Sigmoid colon (tissue), 7 donors: ENCODE measurements around the gene SGO2. TPM values are rescaled to one million over a fixed set of nuclear protein-coding genes. Genes with fewer than 3 reads are reported as not detected.
A peak's percentile ranks its signal among the peaks of the same experiment; 100 is the strongest.

Source experiments
- DNase-seq: peaks from one replicate; pipeline ENCODE4 v3.0.0-alpha.2; 2019
- H3K27ac ChIP-seq, 4 donors: fragments of 200-600 bp; sonication (generic); one replicate each; pipeline ENCODE4 v1.5.1; 2016 to 2019; ENCODE audit warnings: mild to moderate bottlenecking in 1 of 4
- H3K27me3 ChIP-seq, 3 donors: fragments of 200-600 bp; sonication (generic); one replicate each; pipeline ENCODE4 v1.5.1; 2019; ENCODE audit warnings: mild to moderate bottlenecking in 1 of 3
- H3K36me3 ChIP-seq, 4 donors: fragments of 200-600 bp; sonication (generic); one replicate each; pipeline ENCODE4 v1.5.1; 2016 to 2019
- H3K4me1 ChIP-seq, 4 donors: fragments of 200-600 bp; sonication (generic); one replicate each; pipeline ENCODE4 v1.5.1; 2017 to 2019
- H3K4me3 ChIP-seq, 4 donors: fragments of 200-600 bp; sonication (generic); one replicate each; pipeline ENCODE4 v1.5.1; 2017 to 2019; ENCODE audit warnings: mild to moderate bottlenecking in 2 of 4, moderate library complexity in 1 of 4
- H3K9me3 ChIP-seq, 4 donors: fragments of 200-600 bp in 3 of 4; sonication (generic) in 3 of 4; one replicate each; pipeline versions ENCODE4 v1.5.1 to v1.6.1; 2013 to 2019
- EP300 ChIP-seq, 4 donors: sonication (generic); formaldehyde crosslinking; IDR thresholded peaks; one replicate each; pipeline ENCODE4 v1.6.1; 2017; ENCODE audit warnings: antibody characterized with exemption in 4 of 4
- POLR2A ChIP-seq, 2 donors: fragments of 450-650 bp; IDR thresholded peaks; one replicate each; pipeline ENCODE4 v1.6.1; 2016; ENCODE audit warnings: antibody characterized with exemption in 2 of 2, mild to moderate bottlenecking in 2 of 2, moderate library complexity in 2 of 2
- POLR2AphosphoS5 ChIP-seq, 4 donors: sonication (generic); formaldehyde crosslinking; IDR thresholded peaks; one replicate each; pipeline ENCODE4 v1.6.1; 2017; ENCODE audit warnings: antibody characterized with exemption in 4 of 4
- WGBS, 2 donors: extraction: QIAGEN DNeasy Blood & Tissue Kit; methylation state at CpG; one replicate each; pipeline ENCODE4 v1.1.7; 2013; 5-methylcytosine and 5-hydroxymethylcytosine counted together
- intact Hi-C: fragments of 100-400 bp; cut with DNase I; formaldehyde crosslinking; loops from one replicate; pipeline ENCODE4 v1.15.1; 2023
- polyA plus RNA-seq, 3 donors: library from polyadenylated mRNA; stranded (reverse); fragments of 200-250 nt; gene quantifications; one replicate each; pipeline ENCODE4 v1.2.3, GENCODE V29; 2013
- total RNA-seq, 4 donors: library from RNA; depleted of rRNA; stranded (reverse); fragments of >200 nt; gene quantifications; one replicate each; pipeline ENCODE4 v1.1.0, GENCODE V29; 2016
- TF ChIP-seq, protein P1 (sequence below), 4 experiments: fragments of 450-650 bp in 3 of 4; fragments of 200-600 bp in 1 of 4; IDR thresholded peaks; one replicate each; pipeline ENCODE4 v1.5.1; 2016 to 2019; ENCODE audit warnings: antibody characterized with exemption in 4 of 4, mild to moderate bottlenecking in 3 of 4, moderate library complexity in 2 of 4
- donor health status: healthy with polysubstance abuse.
- donor health status: Bipolar disorder and iron deficiency.
- donor health status: healthy.

The SGO2 gene
- total and polyA plus RNA-seq, 7 donors = 0.60 to 5.0 (median 2.2) TPM

DNA sequence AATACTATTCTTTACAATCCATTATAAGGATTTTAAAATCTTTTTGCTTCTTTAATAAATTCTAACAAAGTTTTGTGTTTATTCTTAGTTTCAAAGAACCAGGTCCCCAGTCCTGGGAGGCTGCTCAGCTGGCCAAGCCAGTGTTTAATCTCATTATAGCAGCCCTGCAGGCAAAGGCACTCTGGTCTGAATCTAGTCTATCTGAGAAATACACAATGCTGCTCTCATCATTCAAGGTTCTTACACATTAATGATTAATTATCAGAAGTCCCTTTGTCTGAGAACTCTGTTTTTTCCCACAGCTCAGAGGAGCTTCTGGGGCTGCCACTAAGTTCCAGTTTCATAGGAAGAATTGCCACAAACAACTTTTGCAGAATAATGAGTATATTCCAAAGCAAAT lies 43.8 kb upstream of the SGO2 start:
- no peaks in the 10 kb centered on the region for H3K9me3 ChIP-seq
- H3K27ac ChIP-seq = no peak overlapping the region
- DNase-seq = no peak
- intact Hi-C loops = loop anchor here (5.0 kb wide), 1 partner anchor 175 kb away; the partner anchor contains the start of gene SPATS2L
- peaks cover 0 to 11% (median 0%) of the 10 kb centered on the region in 4 donors for H3K36me3 ChIP-seq
- no peak overlapping the region for H3K4me3 ChIP-seq
- peaks cover 0 to 37% (median 20%) of the 10 kb centered on the region in 4 donors for H3K4me1 ChIP-seq
- H3K27me3 ChIP-seq = no peaks in the 10 kb centered on the region
- TF ChIP-seq POLR2A (IDR thresholded peaks at IDR 0.05) (no peak), EP300 (IDR thresholded peaks at IDR 0.05) (no peak), POLR2AphosphoS5 (IDR thresholded peaks at IDR 0.05) (no peak)
- TF ChIP-seq, protein P1, sequence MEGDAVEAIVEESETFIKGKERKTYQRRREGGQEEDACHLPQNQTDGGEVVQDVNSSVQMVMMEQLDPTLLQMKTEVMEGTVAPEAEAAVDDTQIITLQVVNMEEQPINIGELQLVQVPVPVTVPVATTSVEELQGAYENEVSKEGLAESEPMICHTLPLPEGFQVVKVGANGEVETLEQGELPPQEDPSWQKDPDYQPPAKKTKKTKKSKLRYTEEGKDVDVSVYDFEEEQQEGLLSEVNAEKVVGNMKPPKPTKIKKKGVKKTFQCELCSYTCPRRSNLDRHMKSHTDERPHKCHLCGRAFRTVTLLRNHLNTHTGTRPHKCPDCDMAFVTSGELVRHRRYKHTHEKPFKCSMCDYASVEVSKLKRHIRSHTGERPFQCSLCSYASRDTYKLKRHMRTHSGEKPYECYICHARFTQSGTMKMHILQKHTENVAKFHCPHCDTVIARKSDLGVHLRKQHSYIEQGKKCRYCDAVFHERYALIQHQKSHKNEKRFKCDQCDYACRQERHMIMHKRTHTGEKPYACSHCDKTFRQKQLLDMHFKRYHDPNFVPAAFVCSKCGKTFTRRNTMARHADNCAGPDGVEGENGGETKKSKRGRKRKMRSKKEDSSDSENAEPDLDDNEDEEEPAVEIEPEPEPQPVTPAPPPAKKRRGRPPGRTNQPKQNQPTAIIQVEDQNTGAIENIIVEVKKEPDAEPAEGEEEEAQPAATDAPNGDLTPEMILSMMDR (IDR thresholded peaks at IDR 0.05) = no peak

DNA sequence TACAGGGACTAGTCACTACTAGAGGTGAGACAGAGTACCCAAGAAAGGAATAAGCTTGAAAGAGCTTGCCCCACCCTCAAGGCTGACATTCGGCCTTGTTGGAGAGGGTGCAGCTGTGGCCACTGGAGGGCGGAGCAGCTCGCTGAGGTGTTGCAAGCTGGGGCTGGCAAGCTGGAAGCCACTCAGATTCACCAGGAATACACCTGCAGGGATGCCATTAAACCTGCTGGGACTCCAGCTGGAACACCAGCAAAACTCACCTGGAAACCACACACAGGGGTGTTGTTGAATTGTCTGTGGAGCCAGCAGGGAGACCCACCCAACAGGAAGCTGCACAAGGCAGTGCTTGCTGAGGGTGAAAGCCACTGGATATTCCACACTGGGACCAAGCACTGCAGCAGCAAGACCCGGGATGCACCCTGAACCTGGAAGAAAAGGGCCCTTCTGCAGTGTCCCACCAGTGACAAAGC lies 42.2 kb upstream of the SGO2 start:
- Histone ChIP-seq H3K27me3 (no peaks in the 10 kb centered on the region), H3K36me3 (peaks cover 0 to 4% (median 0%) of the 10 kb centered on the region in 4 donors), H3K27ac (no peak overlapping the region), H3K4me3 (no peak overlapping the region), H3K9me3 (no peaks in the 10 kb centered on the region), H3K4me1 (peaks cover 0 to 29% (median 19%) of the 10 kb centered on the region in 4 donors)
- TF ChIP-seq, protein P1 (IDR thresholded peaks at IDR 0.05) = peak in 1 of 4 experiments; percentile 17
- no peak for TF ChIP-seq EP300 (IDR thresholded peaks at IDR 0.05)
- DNase-seq = no peak
- intact Hi-C loops = loop anchor here (5.0 kb wide), 1 partner anchor 176 kb away; the partner anchor contains the start of gene SPATS2L
- WGBS, 2 donors = 16 to 50% methylated on average over 4 of the region's 4 CpGs

DNA sequence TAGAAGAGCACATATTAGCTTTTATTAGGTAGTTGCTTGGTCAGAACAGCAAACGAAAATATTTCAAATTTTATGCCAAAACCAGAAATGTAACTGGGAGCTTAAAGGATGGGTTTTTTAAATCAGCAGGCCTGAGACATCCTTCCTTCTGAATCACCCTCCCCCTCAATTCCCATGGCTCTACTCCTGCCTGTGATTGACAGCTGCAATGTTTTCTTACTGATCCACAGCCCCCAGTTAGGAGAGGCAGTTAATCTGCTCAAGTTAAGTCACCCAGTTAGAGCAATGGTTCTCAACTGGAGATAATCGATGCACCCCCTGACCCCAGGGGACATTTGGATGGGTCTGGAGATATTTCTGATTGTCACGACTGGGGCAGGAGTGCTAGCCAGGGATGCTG lies 41.1 kb upstream of the SGO2 start:
- Histone ChIP-seq H3K36me3 (peaks cover 0 to 14% (median 4%) of the 10 kb centered on the region in 4 donors), H3K27me3 (no peaks in the 10 kb centered on the region), H3K9me3 (no peaks in the 10 kb centered on the region), H3K4me1 (peaks cover 0 to 17% (median 7%) of the 10 kb centered on the region in 4 donors), H3K27ac (no peak overlapping the region), H3K4me3 (no peak overlapping the region)
- TF ChIP-seq, protein P1 (IDR thresholded peaks at IDR 0.05) = no peak
- TF ChIP-seq POLR2AphosphoS5 (IDR thresholded peaks at IDR 0.05) = no peak
- no peak for DNase-seq
- 83% methylated on average over 3 of the region's 3 CpGs for WGBS, 2 donors
- intact Hi-C loops = loop anchor here (5.0 kb wide), 1 partner anchor 178 kb away; the partner anchor contains the start of gene SPATS2L

DNA sequence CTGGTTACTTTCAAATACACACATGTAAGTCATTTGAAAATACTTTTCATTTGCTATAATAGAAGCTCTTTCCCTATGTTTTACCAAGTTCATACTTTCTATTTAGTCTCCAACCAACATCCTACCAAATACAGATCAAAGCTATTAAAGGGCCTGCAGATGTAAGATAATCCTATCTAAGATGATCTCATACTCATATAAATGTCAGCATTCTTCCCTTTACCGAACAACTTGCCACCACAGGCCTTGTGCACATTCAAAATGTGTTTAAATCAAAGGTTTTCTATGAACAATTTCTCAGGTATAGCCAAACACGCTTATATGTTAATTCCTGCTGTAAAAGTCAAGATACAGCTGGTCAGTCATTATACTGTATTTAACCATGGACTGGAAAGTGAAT lies 39.5 kb upstream of the SGO2 start:
- Histone ChIP-seq H3K36me3 (peaks cover 6 to 30% (median 10%) of the 10 kb centered on the region in 4 donors), H3K9me3 (no peaks in the 10 kb centered on the region), H3K27ac (no peak overlapping the region), H3K27me3 (no peaks in the 10 kb centered on the region), H3K4me1 (peaks cover 0 to 1% (median 0%) of the 10 kb centered on the region in 4 donors), H3K4me3 (no peak overlapping the region)
- no peak for DNase-seq
- intact Hi-C loops = no loop called here
- 60 to 65% methylated on average over 2 of the region's 2 CpGs for WGBS, 2 donors
- TF ChIP-seq POLR2AphosphoS5 (IDR thresholded peaks at IDR 0.05) = no peak
- no peak for TF ChIP-seq EP300 (IDR thresholded peaks at IDR 0.05)
- TF ChIP-seq, protein P1 (IDR thresholded peaks at IDR 0.05) = no peak
- TF ChIP-seq POLR2A (IDR thresholded peaks at IDR 0.05) = no peak

DNA sequence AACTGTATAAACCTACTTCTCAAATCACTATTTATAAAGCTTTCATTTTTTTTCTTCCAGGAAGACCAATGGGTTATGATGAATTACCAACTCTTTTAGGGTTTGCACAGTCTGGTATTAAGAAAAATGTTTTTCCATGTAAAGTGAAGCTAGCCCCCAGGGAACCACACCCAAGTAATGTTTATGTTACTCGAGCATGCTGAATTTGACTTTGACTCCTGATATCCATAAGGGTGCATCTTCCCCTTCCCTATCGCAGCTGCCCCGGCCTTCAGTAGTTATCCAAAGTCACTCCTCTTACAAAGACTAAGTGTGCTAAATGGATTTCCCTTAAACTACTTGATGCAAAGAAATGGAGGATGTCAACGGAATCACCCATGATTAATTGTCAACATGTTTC lies 37.8 kb upstream of the SGO2 start:
- no peaks in the 10 kb centered on the region for H3K4me1 ChIP-seq
- no peak overlapping the region for H3K27ac ChIP-seq
- no peak overlapping the region for H3K4me3 ChIP-seq
- H3K9me3 ChIP-seq = no peaks in the 10 kb centered on the region
- 78 to 88% methylated on average over 4 of the region's 4 CpGs for WGBS, 2 donors
- no peaks in the 10 kb centered on the region for H3K27me3 ChIP-seq
- TF ChIP-seq, protein P1 (IDR thresholded peaks at IDR 0.05) = no peak
- TF ChIP-seq EP300 (IDR thresholded peaks at IDR 0.05) = no peak
- TF ChIP-seq POLR2AphosphoS5 (IDR thresholded peaks at IDR 0.05) = no peak
- no peak for TF ChIP-seq POLR2A (IDR thresholded peaks at IDR 0.05)
- DNase-seq = no peak
- H3K36me3 ChIP-seq = peaks cover 8 to 46% (median 18%) of the 10 kb centered on the region in 4 donors
- intact Hi-C loops = no loop called here
